ENCODE results near the gene NME7.

The NME7 gene

DNA sequence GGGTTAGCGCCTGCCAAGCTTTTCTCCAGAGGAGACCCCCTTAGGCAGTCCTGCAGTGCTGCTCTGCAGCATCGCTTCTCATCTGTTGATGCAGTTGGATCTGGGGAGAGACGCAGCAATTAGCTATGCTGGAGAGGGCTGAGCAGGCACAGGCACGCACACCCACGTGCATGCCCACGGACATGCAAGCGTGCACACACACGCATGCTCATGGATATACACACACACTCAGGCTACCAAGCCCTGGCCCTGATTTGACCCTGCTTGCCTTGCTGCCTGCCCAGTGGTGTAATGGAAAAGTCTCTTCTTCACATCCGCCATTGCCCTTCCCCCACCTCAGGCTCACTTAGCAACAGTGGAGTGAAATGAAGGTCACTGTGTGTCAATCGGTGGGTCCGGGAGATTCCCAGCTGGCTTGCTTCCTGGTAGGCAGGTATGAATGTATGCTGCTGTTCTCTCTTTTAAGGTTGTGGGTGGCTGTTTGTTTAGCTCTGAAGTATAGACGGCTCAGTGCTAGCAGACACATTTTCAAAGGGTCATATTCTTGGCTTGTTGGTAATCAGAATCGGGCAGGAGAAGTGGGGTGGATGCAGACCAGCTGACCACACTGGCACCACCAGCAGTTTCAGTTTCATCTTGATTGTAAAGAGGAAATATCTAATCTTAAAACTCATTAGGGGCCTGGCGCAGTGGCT is 251.6 kb downstream of the NME7 start:
- H3K4me3 ChIP-seq (ENCODE audit: low read depth, low read length) = peak overlapping the region; percentile 27
- DNase-seq (ENCODE audit: low read depth) = peak; percentile 77
- TF ChIP-seq, protein P1, sequence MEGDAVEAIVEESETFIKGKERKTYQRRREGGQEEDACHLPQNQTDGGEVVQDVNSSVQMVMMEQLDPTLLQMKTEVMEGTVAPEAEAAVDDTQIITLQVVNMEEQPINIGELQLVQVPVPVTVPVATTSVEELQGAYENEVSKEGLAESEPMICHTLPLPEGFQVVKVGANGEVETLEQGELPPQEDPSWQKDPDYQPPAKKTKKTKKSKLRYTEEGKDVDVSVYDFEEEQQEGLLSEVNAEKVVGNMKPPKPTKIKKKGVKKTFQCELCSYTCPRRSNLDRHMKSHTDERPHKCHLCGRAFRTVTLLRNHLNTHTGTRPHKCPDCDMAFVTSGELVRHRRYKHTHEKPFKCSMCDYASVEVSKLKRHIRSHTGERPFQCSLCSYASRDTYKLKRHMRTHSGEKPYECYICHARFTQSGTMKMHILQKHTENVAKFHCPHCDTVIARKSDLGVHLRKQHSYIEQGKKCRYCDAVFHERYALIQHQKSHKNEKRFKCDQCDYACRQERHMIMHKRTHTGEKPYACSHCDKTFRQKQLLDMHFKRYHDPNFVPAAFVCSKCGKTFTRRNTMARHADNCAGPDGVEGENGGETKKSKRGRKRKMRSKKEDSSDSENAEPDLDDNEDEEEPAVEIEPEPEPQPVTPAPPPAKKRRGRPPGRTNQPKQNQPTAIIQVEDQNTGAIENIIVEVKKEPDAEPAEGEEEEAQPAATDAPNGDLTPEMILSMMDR (IDR thresholded peaks at IDR 0.05; ENCODE audit: low read depth, low read length, missing control alignments) = no peak

DNA sequence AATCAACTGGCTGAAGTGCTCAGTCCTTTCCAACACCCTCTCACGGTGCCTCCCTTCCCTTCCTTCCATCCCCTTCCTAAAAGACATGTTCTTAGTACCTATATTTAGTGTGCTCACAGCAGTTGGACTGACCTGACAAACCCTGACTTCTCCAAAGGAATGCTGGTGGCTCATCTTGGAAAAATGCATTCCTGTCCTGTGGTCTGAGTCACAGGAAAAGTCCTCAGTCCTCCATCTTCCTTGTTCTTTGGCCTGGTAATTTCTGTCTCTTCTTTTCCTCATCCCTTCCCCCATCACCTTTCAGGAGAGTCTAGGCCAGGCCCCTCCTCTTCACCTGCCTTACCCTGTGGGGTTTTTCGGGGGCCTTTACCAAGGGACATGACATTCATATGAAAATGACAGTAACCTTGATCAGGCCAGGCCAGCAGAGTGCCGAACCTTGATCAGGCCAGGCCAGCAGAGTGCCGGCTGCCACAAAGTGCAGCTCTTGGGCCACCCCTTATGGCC is 253.9 kb downstream of the NME7 start:
- peak overlapping the region; percentile 22 for H3K4me3 ChIP-seq (ENCODE audit: low read depth, low read length)
- TF ChIP-seq, protein P1 (IDR thresholded peaks at IDR 0.05; ENCODE audit: low read depth, low read length, missing control alignments) = no peak
- DNase-seq (ENCODE audit: low read depth) = no peak

GRCh38 chr1:169112241-169112640 is 255.4 kb downstream of the NME7 start:
- H3K4me3 ChIP-seq (ENCODE audit: low read depth, low read length) = no peak overlapping the region
- TF ChIP-seq, protein P1 (IDR thresholded peaks at IDR 0.05; ENCODE audit: low read depth, low read length, missing control alignments) = no peak
- no peak for DNase-seq (ENCODE audit: low read depth)

DNA sequence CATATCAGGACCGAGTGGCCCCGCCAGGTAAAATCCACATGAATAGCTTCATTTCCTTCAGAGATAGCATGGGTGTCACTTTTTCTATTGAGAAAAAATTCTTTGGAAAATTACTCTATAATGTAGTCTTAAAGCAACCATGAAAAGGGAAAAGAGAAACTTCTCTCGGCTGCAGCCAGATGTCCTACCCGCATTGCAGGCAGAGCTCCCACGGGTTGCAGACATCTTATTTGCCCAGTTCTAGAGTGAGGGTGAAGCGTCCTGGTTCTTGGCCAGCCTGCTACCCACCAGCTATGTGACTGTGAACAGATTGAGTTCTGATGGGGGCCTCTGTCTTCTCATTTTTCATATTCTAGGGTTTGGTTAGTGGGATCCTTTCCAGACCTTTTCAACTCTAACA is 256.1 kb downstream of the NME7 start:
- TF ChIP-seq, protein P1 (IDR thresholded peaks at IDR 0.05; ENCODE audit: low read depth, low read length, missing control alignments) = no peak
- no peak overlapping the region for H3K4me3 ChIP-seq (ENCODE audit: low read depth, low read length)
- no peak for DNase-seq (ENCODE audit: low read depth)

DNA sequence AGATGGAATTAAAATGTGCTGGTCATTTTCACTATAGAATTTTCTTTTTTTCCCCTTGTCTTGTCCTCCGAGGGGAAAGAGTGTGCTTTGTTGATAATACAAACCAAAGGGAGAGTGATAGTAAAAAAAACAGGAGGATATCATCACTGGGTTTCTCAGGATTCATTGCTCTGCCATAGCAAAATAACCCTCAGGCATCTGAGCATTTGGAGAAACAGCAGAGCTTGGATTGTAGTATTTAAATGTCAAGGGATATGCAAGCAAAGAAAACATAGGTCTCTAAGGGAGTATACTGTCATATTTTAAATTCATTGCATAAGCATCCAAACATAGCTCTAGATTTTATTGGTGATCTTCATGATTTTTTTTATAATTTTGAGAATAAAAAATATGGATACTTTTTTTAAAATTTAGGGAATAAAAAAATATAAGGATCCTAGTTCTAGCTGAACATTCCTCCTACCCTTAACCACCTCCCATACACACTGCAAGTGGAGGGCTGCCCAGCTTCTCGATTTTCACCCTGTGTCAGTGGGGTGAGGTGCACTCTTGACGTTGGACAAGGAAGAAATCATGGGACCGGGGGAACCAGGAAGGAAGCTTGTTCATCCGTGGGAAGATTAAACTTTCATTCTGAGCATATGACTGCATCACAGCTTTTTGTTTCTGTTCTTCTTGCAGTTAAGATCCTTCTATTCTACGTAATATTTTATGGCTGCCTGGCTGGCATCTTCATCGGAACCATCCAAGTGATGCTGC is 256.7 kb downstream of the NME7 start:
- TF ChIP-seq, protein P1 (IDR thresholded peaks at IDR 0.05; ENCODE audit: low read depth, low read length, missing control alignments) = no peak
- DNase-seq (ENCODE audit: low read depth) = no peak
- no peak overlapping the region for H3K4me3 ChIP-seq (ENCODE audit: low read depth, low read length)

- TF ChIP-seq, protein P1 (IDR thresholded peaks at IDR 0.05; ENCODE audit: low read depth, low read length, missing control alignments) = no peak
- H3K4me3 ChIP-seq (ENCODE audit: low read depth, low read length) = peak overlapping the region; percentile 7; the same call in 1 of the 2 replicates
- no peak for DNase-seq (ENCODE audit: low read depth)
Measured at GRCh38 chr1:169110236-169110635, 257.4 kb downstream of the NME7 start.
